ENCODE measurements around the gene CKMT1A.
"Not testable (repeated sequence)": the region's sequence is repeated elsewhere in the genome, so short reads cannot be mapped to it uniquely, and the experiment has no call there.

CKMT1A gene

DNA sequence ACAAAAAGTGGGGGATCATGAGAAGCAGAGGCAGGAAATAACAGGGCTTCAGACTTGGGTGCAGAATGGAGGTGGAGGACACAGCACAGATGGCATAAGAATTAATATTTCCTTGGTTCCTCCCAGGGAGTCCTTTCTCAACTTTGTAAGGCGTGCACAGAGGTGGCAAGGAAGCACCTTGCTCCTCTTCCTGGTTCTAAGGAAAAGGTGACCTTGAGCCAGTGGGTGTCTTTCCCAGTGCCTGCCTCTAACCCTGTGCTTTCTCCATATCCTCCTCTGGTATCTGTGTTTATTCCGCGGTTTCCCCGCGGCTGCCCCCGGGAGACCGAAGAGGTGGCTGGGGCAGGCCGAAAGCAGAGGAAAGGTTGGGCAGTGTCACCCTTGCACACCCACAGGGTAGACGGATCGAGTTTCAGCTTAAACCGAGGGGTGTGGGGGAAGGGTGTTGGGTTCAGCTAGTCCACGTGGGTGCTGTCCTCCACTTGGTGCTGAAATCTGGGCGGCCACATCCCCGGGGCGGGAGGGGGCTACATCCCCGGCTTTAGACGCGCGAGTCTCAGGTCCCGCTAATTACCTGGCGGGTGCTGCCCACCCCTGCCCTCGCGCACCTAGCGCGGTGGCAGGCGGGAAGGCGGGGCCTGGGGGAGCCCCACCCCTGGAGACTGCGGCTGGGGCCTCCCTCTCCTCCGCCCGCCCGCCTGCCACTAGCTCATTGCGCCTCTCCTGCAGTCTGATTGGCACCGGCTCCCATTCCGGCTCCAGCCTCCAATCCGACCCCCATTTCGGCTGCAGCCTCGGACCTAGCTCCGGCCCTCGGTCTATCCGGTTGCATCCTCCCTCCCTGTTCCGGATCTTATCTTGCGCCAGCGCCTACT is at the start of gene CKMT1A:
CKMT1A (plus strand) TSS at position 712 of the 875 bp plus-strand sequence. CDS start 192 bp downstream, outside the sequence.
- DNase-seq (ENCODE audit: low read depth): not testable (repeated sequence)

GRCh38 chr15:43648649-43649429 is 44.8 kb upstream of the CKMT1A start, which contains the start of gene CATSPER2:
CATSPER2 (minus strand) TSS chr15:43648844; CDS start chr15:43648061, 783 bp downstream.
- DNase-seq (ENCODE audit: low read depth): no peak

DNA sequence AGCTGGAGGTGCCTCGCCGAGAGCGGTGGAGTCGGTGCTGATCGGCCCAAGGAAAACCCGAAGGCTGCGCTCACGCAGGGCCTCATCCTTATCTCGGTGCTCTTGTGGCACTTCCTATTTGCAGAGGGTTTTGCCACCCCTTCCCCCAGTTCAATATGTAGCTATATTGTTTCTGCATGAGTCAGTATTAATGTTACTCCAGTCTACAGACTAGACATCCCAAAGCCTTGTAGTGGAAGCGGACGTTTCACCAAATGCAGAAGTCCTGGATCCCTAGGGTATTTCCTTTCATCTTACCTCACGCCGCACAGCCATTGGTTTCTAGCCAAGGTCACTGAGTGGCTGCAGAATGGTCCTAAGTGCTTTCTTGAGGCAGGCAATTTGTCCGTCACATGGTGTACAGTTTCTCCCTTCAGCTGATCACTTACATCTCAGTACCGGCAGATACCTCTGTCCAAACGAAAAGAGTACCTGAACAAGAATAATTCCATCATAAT is 44.2 kb upstream of the CKMT1A start:
- not testable (repeated sequence) for DNase-seq (ENCODE audit: low read depth)

DNA sequence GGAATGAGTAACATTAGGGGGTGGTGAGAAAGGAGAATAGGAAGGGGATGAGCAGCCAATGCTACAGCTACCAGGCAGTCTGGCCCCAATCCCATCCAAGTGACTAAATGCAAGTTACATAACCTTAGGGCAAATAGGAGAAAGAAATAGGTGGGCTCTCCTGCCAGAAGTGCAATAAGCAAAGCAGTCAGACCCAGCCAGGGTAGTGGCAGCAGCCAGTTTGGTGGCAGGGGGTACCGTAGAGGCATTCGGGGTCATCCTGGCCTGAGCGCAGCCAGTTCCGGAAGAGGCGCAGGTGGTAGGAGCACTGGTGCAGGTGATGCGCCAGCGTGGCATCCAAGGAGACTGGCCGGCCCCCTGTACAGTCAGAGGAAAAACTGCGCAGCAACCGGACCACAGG is 33.9 kb upstream of the CKMT1A start:
- DNase-seq (ENCODE audit: low read depth): not testable (repeated sequence)

DNA sequence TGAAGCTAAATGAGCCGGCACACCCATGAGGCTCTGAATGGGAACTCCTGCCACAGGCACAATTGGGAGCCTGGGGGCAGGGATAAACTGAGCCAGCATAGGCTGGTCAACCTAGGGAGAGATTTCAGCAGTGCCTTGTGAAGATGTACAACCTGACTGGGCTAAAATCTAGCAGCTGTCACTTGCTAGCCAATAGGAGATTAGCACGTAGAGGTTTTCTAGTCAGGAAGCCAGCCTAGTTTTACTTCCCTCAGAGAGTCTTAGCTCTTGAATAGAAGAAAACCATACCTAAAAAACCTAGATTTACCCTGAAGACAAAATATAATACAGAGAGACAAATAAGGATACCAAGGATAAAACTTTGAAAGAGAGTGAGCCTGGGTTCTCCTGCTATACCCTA is 31.4 kb upstream of the CKMT1A start:
- not testable (repeated sequence) for DNase-seq (ENCODE audit: low read depth)

GRCh38 chr15:43663333-43663732 is 30.3 kb upstream of the CKMT1A start:
- not testable (repeated sequence) for DNase-seq (ENCODE audit: low read depth)

DNA sequence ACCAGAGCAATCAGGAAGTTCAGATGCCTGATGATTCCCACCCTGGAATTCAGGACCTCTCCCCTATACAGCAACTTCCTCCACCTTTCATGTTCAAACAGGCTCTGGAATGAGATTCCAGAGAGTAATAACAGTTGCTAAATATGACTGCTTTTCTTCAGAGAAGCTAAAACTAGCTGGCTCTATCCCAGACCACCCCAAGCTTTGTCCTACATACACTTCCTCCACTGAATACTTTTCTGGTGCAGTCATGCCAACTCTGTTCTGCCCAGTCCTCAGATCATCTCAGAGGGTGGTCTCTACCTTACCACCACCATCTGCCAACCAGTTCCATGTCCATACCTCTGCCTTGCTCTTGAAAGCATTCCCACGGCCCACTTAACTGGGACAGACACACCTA is 27.5 kb upstream of the CKMT1A start:
- DNase-seq (ENCODE audit: low read depth): not testable (repeated sequence)

GRCh38 chr15:43674175-43674574 is 19.5 kb upstream of the CKMT1A start:
- DNase-seq (ENCODE audit: low read depth): not testable (repeated sequence)

GRCh38 chr15:43689604-43690301 is 3.9 kb upstream of the CKMT1A start:
- DNase-seq (ENCODE audit: low read depth): not testable (repeated sequence)

GRCh38 chr15:43692679-43693078 is 980 bp upstream of the CKMT1A start:
- not testable (repeated sequence) for DNase-seq (ENCODE audit: low read depth)

DNA sequence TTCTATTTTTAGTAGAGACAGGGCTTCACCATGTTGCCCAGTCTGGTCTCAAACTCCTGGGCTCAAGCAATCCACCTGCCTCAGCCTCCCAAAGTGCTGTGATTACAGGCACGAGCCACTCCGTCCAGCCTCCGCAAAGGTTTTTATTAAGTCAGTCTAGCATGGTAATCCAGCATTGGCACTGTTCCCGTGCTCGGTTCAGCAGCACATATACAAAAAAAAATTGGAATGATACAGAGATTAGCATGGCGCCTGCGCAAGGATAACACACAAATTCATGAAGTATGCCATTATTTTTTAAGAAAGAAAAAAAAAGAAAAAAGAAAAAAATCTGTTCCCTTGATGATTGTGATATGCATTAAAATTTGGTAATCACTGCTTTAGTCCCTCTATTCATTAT is 8.5 kb downstream of the CKMT1A start:
- no peak for DNase-seq (ENCODE audit: low read depth)

DNA sequence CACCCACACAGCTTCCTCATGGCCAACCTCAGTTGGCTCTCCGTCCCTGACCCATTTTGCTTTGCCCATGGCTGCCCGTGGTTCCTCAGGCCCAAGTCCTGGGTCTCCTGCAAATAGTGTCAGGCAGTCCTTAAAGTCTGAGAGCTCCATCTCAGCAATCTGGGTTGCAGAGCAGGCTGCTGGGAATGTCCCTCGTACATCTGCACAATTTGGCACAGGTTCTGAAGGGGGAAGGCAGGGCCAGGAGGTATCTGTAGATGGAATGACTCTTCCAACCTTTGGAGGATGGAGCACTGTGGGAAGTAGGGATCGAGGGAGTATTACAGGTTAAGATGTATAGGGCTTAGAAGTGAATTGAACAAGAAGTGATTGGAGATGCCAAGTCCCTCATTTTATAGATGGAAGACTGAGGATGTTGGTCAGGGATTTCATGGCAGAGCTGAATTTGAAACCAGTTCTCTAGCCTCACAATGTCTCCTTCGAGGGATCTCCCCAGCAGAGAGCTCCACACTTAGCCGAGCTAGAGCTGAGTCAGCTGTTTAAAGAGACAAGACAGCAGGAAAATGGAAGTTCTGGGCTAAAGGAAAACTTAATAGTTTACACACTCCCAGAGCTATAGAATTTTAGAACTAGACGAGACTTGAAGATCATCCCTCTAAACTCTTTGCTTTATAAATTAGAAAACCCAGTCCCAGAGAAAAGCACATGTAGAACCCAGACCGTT is 9.2 kb downstream of the CKMT1A start:
- no peak for DNase-seq (ENCODE audit: low read depth)

- not testable (repeated sequence) for DNase-seq (ENCODE audit: low read depth)
These were observed 16.9 kb downstream of the CKMT1A start for GRCh38 chr15:43710431-43711131.

DNA sequence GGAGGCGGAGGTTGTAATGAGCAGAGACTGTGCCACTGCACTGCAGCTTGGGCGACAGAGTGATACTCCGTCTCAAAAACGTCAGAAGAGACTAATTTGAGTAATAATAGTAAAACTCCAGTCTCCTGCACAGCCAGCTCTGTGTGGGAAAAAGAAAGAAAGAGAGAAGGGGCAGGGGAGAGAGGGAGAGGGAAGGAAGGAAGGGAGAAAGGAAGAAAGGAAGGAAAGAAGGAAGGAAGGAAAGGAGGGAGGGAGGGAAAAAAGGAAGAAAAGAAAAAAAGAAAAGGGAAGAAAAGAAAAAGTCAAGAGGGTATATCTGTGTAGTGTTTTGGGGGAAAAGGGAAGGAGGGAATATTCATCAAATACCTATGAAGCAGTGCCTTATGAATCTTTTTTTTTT is 29.5 kb downstream of the CKMT1A start:
- DNase-seq (ENCODE audit: low read depth): no peak

DNA sequence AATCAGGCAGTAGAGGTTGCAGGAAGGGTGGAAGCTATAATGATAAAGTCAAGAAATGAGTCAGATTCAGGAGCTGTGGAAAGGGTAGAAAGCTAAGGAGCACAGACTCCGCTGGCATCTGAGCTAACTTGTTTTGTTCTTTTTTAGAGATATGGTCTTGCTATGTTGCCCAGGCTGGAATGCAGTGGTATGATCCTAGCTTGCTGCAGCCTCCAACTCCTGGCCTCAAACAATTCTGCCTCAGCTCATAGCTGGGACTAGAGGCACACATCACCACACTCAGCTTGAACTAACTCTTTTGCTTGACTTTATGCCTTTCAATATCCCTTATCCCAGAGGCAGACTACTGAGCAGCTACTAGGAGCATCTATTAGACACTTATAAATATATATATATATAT is 32.6 kb downstream of the CKMT1A start:
- not testable (repeated sequence) for DNase-seq (ENCODE audit: low read depth)

- not testable (repeated sequence) for DNase-seq (ENCODE audit: low read depth)
These were observed 34.5 kb downstream of the CKMT1A start for GRCh38 chr15:43728053-43728725.

GRCh38 chr15:43735416-43735815 is 41.8 kb downstream of the CKMT1A start:
- no peak for DNase-seq (ENCODE audit: low read depth)

DNA sequence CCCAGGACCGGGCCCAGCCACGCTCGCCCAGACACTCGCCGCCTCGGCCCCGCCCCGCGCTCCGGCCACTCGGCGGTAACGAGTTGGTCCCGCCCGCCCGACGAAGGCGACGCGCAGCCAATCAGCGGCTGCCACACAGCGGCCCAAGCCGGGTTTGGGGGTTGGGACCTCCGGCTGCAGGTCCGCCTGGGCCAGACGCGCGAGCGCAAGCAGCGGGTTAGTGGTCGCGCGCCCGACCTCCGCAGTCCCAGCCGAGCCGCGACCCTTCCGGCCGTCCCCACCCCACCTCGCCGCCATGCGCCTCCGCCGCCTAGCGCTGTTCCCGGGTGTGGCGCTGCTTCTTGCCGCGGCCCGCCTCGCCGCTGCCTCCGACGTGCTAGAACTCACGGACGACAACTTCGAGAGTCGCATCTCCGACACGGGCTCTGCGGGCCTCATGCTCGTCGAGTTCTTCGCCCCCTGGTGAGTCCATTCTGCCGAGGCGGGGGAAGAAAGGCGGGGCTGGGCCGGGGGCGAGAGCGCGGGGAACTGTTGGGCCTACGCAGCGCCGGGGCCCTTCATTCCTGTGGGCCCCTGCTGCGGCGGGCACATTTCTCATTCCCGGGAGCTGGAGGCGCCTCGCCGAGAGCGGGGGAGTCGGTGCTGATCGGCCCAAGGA is 52.7 kb downstream of the CKMT1A start, which contains the start of gene PDIA3:
PDIA3 (plus strand) TSS at position 194 of the 658 bp plus-strand sequence; CDS start at position 296, 102 bp downstream.
- peak; percentile 79 for DNase-seq (ENCODE audit: low read depth)

DNA sequence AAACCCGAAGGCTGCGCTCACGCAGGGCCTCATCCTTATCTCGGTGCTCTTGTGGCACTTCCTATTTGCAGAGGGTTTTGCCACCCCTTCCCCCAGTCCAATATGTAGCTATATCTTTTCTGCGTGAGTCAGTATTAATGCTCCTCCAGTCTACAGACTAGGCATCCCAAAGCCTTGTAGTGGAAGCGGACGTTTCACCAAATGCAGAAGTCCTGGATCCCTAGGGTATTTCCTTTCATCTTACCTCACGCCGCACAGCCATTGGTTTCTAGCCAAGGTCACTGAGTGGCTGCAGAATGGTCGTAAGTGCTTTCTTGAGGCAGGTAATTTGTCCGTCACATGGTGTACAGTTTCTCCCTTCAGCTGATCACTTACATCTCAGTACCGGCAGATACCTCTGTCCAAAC is 53.2 kb downstream of the CKMT1A start:
- DNase-seq (ENCODE audit: low read depth): not testable (repeated sequence)
